ENCODE data around the gene INO80E. TPM values are rescaled to one million over a fixed set of nuclear protein-coding genes. Genes with fewer than 3 reads are reported as not detected.

Gene INO80E
- total RNA-seq, 2 donors from 2014 or later: 46.9 to 80.2 TPM

- Histone ChIP-seq H3K27me3 (peaks cover 12% of the 10 kb centered on the region), H3K9ac (ENCODE audit: low read depth in 2 of 2, low read length in 2 of 2) (no peak overlapping the region), H3K36me3 (no peaks in the 10 kb centered on the region), H3K27ac (no peak overlapping the region), H3K4me3 (no peak overlapping the region), H3K4me1 (no peaks in the 10 kb centered on the region), H3K9me3 (no peaks in the 10 kb centered on the region)
- no peak for DNase-seq
- intact Hi-C loops (cut with DNase I): no loop called here
- no peak for TF ChIP-seq CTCF (IDR thresholded peaks at IDR 0.05)
Measured at GRCh38 chr16:30025574-30025973, 29.5 kb downstream of the INO80E start.

GRCh38 chr16:30026449-30026848, 30.4 kb downstream of the INO80E start:
- intact Hi-C loops (cut with DNase I): no loop called here
- Histone ChIP-seq H3K4me1 (no peaks in the 10 kb centered on the region), H3K27me3 (peaks cover 19% of the 10 kb centered on the region), H3K9me3 (no peaks in the 10 kb centered on the region), H3K4me3 (no peak overlapping the region), H3K9ac (ENCODE audit: low read depth in 2 of 2, low read length in 2 of 2) (no peak overlapping the region), H3K27ac (no peak overlapping the region), H3K36me3 (no peaks in the 10 kb centered on the region)
- no peak for DNase-seq
- TF ChIP-seq CTCF (IDR thresholded peaks at IDR 0.05): no peak

GRCh38 chr16:30027588-30028437, 31.8 kb downstream of the INO80E start:
- H3K9me3 ChIP-seq: no peaks in the 10 kb centered on the region
- H3K27me3 ChIP-seq: peaks cover 26% of the 10 kb centered on the region

GRCh38 chr16:30028438-30029076, 32.5 kb downstream of the INO80E start:
- intact Hi-C loops (cut with DNase I): no loop called here
- no peak for DNase-seq
- Histone ChIP-seq H3K9me3 (no peaks in the 10 kb centered on the region), H3K27me3 (peaks cover 26% of the 10 kb centered on the region), H3K4me3 (no peak overlapping the region), H3K36me3 (no peaks in the 10 kb centered on the region), H3K4me1 (no peaks in the 10 kb centered on the region), H3K9ac (ENCODE audit: low read depth in 2 of 2, low read length in 2 of 2) (no peak overlapping the region), H3K27ac (no peak overlapping the region)
- TF ChIP-seq CTCF (IDR thresholded peaks at IDR 0.05): no peak

More at GRCh38 chr16:30027588-30028437, 31.8 kb downstream of the INO80E start:
- H3K27ac ChIP-seq: no peak overlapping the region
- no peaks in the 10 kb centered on the region for H3K36me3 ChIP-seq
- intact Hi-C loops (cut with DNase I): no loop called here
- DNase-seq: no peak
- no peak overlapping the region for H3K4me3 ChIP-seq
- no peak overlapping the region for H3K9ac ChIP-seq (ENCODE audit: low read depth in 2 of 2, low read length in 2 of 2)
- no peak for TF ChIP-seq CTCF (IDR thresholded peaks at IDR 0.05)
- no peaks in the 10 kb centered on the region for H3K4me1 ChIP-seq

- H3K9ac ChIP-seq (ENCODE audit: low read depth in 2 of 2, low read length in 2 of 2): no peak overlapping the region
- no peak for TF ChIP-seq CTCF (IDR thresholded peaks at IDR 0.05)
- DNase-seq: no peak
- H3K27me3 ChIP-seq: peaks cover 26% of the 10 kb centered on the region
- H3K9me3 ChIP-seq: no peaks in the 10 kb centered on the region
- intact Hi-C loops (cut with DNase I): no loop called here
- H3K4me3 ChIP-seq: no peak overlapping the region
- no peaks in the 10 kb centered on the region for H3K4me1 ChIP-seq
- H3K36me3 ChIP-seq: no peaks in the 10 kb centered on the region
- no peak overlapping the region for H3K27ac ChIP-seq
Measured at GRCh38 chr16:30030011-30030685, 34.1 kb downstream of the INO80E start.
